GM23338 (cell line): ENCODE results near the gene ACCS. TPM values are rescaled to one million over a fixed set of nuclear protein-coding genes. Genes with fewer than 3 reads are reported as not detected.

Source experiments
- ATAC-seq: fragments of 200-7000 bp; cut with Tn5 transposase; 3 replicates; pipeline ENCODE4 v1.9.1; 2020
- DNase-seq: peaks from one replicate; pipeline ENCODE4 v3.0.0-alpha.2; 2015; ENCODE audit warnings: low spot score
- H2AFZ ChIP-seq: fragments of 200-600 bp; sonication (generic); 2 replicates; pipeline ENCODE4 v1.8.0; 2016; ENCODE audit warnings: antibody characterized with exemption, mild to moderate bottlenecking, moderate library complexity
- H3F3A ChIP-seq: fragments of 200-600 bp; sonication (generic); replicated peaks from 2 replicates; pipeline ENCODE4 v1.8.0; 2017; ENCODE audit warnings: antibody characterized with exemption, mixed run types, low read depth
- H3K27ac ChIP-seq: fragments of 200-600 bp; sonication (generic); 2 replicates; pipeline ENCODE4 v1.6.1; 2016; ENCODE audit warnings: low read depth
- H3K27me3 ChIP-seq: fragments of 200-600 bp; sonication (generic); 2 replicates; pipeline ENCODE4 v1.8.0; 2016; ENCODE audit warnings: mild to moderate bottlenecking, mixed run types, moderate library complexity; ENCODE audit not compliant: insufficient read depth
- H3K36me3 ChIP-seq: fragments of 200-600 bp; sonication (generic); 2 replicates; pipeline ENCODE4 v1.8.0; 2016; ENCODE audit warnings: mild to moderate bottlenecking; ENCODE audit not compliant: insufficient read depth
- H3K4me1 ChIP-seq: fragments of 200-600 bp; sonication (generic); 2 replicates; pipeline ENCODE4 v1.8.0; 2016; ENCODE audit warnings: mild to moderate bottlenecking, moderate library complexity; ENCODE audit not compliant: insufficient read depth
- H3K4me2 ChIP-seq: fragments of 200-600 bp; sonication (generic); 2 replicates; pipeline ENCODE4 v1.7.1; 2017; ENCODE audit warnings: mixed run types
- H3K4me3 ChIP-seq: fragments of 200-600 bp; sonication (generic); 2 replicates; pipeline ENCODE4 v1.6.1; 2016; ENCODE audit warnings: mixed run types
- H3K79me2 ChIP-seq: fragments of 200-600 bp; sonication (generic); replicated peaks from 2 replicates; pipeline ENCODE4 v1.8.0; 2017; ENCODE audit warnings: mild to moderate bottlenecking; ENCODE audit not compliant: insufficient read depth
- H3K9me2 ChIP-seq: fragments of 200-600 bp; sonication (generic); 2 replicates; pipeline ENCODE4 v1.8.0; 2017; ENCODE audit not compliant: insufficient read depth
- H4K20me1 ChIP-seq: fragments of 200-600 bp; sonication (generic); replicated peaks from 2 replicates; pipeline ENCODE4 v1.8.0; 2017; ENCODE audit warnings: mild to moderate bottlenecking; ENCODE audit not compliant: insufficient read depth
- H3K27ac Mint-ChIP-seq: 2 replicates; pipeline ENCODE4 v1.8.0; 2020; ENCODE audit warnings: inconsistent platforms, mild to moderate bottlenecking, moderate library complexity, mixed read lengths
- H3K27me3 Mint-ChIP-seq: 3 replicates; pipeline ENCODE4 v1.8.0; 2022; ENCODE audit warnings: low read depth, mild to moderate bottlenecking, moderate library complexity, mixed read lengths, inconsistent platforms; ENCODE audit not compliant: insufficient read depth, poor library complexity
- H3K36me3 Mint-ChIP-seq: 3 replicates; pipeline ENCODE4 v1.8.0; 2021; ENCODE audit warnings: low read depth, mild to moderate bottlenecking, inconsistent platforms, moderate library complexity, mixed read lengths
- H3K4me1 Mint-ChIP-seq: 3 replicates; pipeline ENCODE4 v1.8.0; 2020; ENCODE audit warnings: mild to moderate bottlenecking, inconsistent platforms, mixed read lengths
- H3K4me3 Mint-ChIP-seq: 3 replicates; pipeline ENCODE4 v1.8.0; 2021; ENCODE audit warnings: moderate library complexity, mild to moderate bottlenecking, inconsistent platforms, mixed read lengths
- H3K9me3 Mint-ChIP-seq: 3 replicates; pipeline ENCODE4 v1.8.0; 2020; ENCODE audit warnings: moderate library complexity, mild to moderate bottlenecking, inconsistent platforms, mixed read lengths
- CREB1 ChIP-seq: fragments of 250-450 bp; sonication (Bioruptor Pico); IDR thresholded peaks from 2 replicates; pipeline ENCODE4 v1.5.0; 2020; ENCODE audit warnings: low read depth, mild to moderate bottlenecking, moderate library complexity
- CTCF ChIP-seq, 2 experiments: fragments of 200-600 bp in 1 of 2; sonication (generic) in 1 of 2; conservative IDR thresholded peaks; 2 replicates each; pipeline versions ENCODE4 v1.5.1 to v1.6.1; 2016 to 2017; ENCODE audit warnings: antibody characterized with exemption in 2 of 2, low read depth in 2 of 2, mild to moderate bottlenecking in 2 of 2, moderate library complexity in 1 of 2
- EZH2 ChIP-seq: fragments of 200-600 bp; sonication (generic); IDR thresholded peaks from one replicate; pipeline ENCODE4 v1.8.0; 2017; ENCODE audit warnings: antibody characterized with exemption, mild to moderate bottlenecking, low read depth; ENCODE audit not compliant: unreplicated experiment
- EZH2phosphoT487 ChIP-seq: fragments of 200-600 bp; sonication (generic); IDR thresholded peaks from one replicate; pipeline ENCODE4 v1.8.1; 2018; ENCODE audit warnings: antibody characterized with exemption; ENCODE audit not compliant: unreplicated experiment
- JUNB ChIP-seq: IDR thresholded peaks from one replicate; pipeline ENCODE4 v1.6.1; 2016; ENCODE audit warnings: antibody characterized with exemption; ENCODE audit not compliant: unreplicated experiment
- NANOG ChIP-seq: IDR thresholded peaks from 2 replicates; pipeline ENCODE4 v1.6.1; 2016; ENCODE audit warnings: antibody characterized with exemption, borderline replicate concordance
- POLR2AphosphoS5 ChIP-seq: IDR thresholded peaks from 2 replicates; pipeline ENCODE4 v1.6.1; 2016; ENCODE audit warnings: antibody characterized with exemption, low read depth
- STAT1 ChIP-seq: IDR thresholded peaks from one replicate; pipeline ENCODE4 v1.6.1; 2016; ENCODE audit warnings: antibody characterized with exemption; ENCODE audit not compliant: unreplicated experiment
- ZNF114 ChIP-seq: fragments of 250-450 bp; sonication (Bioruptor Pico); IDR thresholded peaks from 2 replicates; pipeline ENCODE4 v1.5.0; 2020; ENCODE audit warnings: mild to moderate bottlenecking, moderate library complexity
- ZNF331 ChIP-seq: fragments of 250-450 bp; sonication (Bioruptor Pico); IDR thresholded peaks from 2 replicates; pipeline ENCODE4 v1.5.0; 2020; ENCODE audit warnings: low read depth, mild to moderate bottlenecking, moderate library complexity
- ZNF462 ChIP-seq: fragments of 250-450 bp; sonication (Bioruptor Pico); IDR thresholded peaks from 2 replicates; pipeline ENCODE4 v1.5.0; 2020; ENCODE audit warnings: mild to moderate bottlenecking, moderate library complexity
- polyA plus RNA-seq: library from polyadenylated mRNA; unstranded; fragments of >200 nt; fragmentation: Nextera tagmentation; extraction: Ambion mirVana; gene quantifications from 2 replicates; pipeline ENCODE4 v1.2.1, GENCODE V29; 2016
- total RNA-seq: library from RNA; depleted of rRNA; stranded (reverse); fragments of >200 nt; shearing (Covaris generic); gene quantifications from 2 replicates; pipeline ENCODE4 v1.2.3, GENCODE V29; 2014
- TF ChIP-seq, protein P1 (sequence below): IDR thresholded peaks from one replicate; pipeline ENCODE4 v1.6.1; 2018; ENCODE audit warnings: antibody characterized with exemption; ENCODE audit not compliant: unreplicated experiment
- TF ChIP-seq, protein P2 (sequence below): IDR thresholded peaks from 2 replicates; pipeline ENCODE4 v1.6.1; 2016; ENCODE audit warnings: antibody characterized with exemption

The ACCS gene
- total and polyA plus RNA-seq, 2 experiments from 2014 or later: 3.6 to 6.6 TPM

GRCh38 chr11:44088377-44088776, 22.3 kb downstream of the ACCS start:
- TF ChIP-seq EZH2: no peak
- no peak for TF ChIP-seq ZNF462
- TF ChIP-seq CREB1 (CRISPR knock-in tag): no peak
- TF ChIP-seq EZH2phosphoT487: no peak
- TF ChIP-seq ZNF331 (CRISPR knock-in tag): no peak
- no peak for TF ChIP-seq NANOG
- no peak for TF ChIP-seq ZNF114
- TF ChIP-seq, protein P1, sequence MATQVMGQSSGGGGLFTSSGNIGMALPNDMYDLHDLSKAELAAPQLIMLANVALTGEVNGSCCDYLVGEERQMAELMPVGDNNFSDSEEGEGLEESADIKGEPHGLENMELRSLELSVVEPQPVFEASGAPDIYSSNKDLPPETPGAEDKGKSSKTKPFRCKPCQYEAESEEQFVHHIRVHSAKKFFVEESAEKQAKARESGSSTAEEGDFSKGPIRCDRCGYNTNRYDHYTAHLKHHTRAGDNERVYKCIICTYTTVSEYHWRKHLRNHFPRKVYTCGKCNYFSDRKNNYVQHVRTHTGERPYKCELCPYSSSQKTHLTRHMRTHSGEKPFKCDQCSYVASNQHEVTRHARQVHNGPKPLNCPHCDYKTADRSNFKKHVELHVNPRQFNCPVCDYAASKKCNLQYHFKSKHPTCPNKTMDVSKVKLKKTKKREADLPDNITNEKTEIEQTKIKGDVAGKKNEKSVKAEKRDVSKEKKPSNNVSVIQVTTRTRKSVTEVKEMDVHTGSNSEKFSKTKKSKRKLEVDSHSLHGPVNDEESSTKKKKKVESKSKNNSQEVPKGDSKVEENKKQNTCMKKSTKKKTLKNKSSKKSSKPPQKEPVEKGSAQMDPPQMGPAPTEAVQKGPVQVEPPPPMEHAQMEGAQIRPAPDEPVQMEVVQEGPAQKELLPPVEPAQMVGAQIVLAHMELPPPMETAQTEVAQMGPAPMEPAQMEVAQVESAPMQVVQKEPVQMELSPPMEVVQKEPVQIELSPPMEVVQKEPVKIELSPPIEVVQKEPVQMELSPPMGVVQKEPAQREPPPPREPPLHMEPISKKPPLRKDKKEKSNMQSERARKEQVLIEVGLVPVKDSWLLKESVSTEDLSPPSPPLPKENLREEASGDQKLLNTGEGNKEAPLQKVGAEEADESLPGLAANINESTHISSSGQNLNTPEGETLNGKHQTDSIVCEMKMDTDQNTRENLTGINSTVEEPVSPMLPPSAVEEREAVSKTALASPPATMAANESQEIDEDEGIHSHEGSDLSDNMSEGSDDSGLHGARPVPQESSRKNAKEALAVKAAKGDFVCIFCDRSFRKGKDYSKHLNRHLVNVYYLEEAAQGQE: no peak
- TF ChIP-seq STAT1: no peak
- TF ChIP-seq JUNB: no peak
- TF ChIP-seq CTCF (conservative IDR thresholded peaks at IDR 0.05; ENCODE audit: low read depth in 2 of 2): no peak
- TF ChIP-seq, protein P2, sequence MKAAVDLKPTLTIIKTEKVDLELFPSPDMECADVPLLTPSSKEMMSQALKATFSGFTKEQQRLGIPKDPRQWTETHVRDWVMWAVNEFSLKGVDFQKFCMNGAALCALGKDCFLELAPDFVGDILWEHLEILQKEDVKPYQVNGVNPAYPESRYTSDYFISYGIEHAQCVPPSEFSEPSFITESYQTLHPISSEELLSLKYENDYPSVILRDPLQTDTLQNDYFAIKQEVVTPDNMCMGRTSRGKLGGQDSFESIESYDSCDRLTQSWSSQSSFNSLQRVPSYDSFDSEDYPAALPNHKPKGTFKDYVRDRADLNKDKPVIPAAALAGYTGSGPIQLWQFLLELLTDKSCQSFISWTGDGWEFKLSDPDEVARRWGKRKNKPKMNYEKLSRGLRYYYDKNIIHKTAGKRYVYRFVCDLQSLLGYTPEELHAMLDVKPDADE: no peak
- TF ChIP-seq POLR2AphosphoS5: no peak
- Histone ChIP-seq H2AFZ (no peak overlapping the region), H3K36me3 (no peaks in the 10 kb centered on the region), H3K9me2 (peaks cover 4% of the 10 kb centered on the region; the same call in 1 of the 2 replicates), H3K4me3 (no peak overlapping the region), H3K4me2 (no peak overlapping the region), H3K27me3 (no peaks in the 10 kb centered on the region), H3K27ac (no peak overlapping the region), H4K20me1 (no peaks in the 10 kb centered on the region), H3K79me2 (no peaks in the 10 kb centered on the region), H3K4me1 (no peaks in the 10 kb centered on the region), H3F3A (no peaks in the 10 kb centered on the region)
- no peak overlapping the region for H3K4me3 Mint-ChIP-seq
- peaks cover 4% of the 10 kb centered on the region for H3K27me3 Mint-ChIP-seq
- ATAC-seq (no peak), DNase-seq (no peak)
- H3K27ac Mint-ChIP-seq: no peak overlapping the region
- peaks cover 25% of the 10 kb centered on the region for H3K9me3 Mint-ChIP-seq
- H3K36me3 Mint-ChIP-seq: peaks cover 35% of the 10 kb centered on the region
- H3K4me1 Mint-ChIP-seq: no peaks in the 10 kb centered on the region
